ENCODE results near the gene PSMD13.
"Not testable (repeated sequence)": the region's sequence is repeated elsewhere in the genome, so short reads cannot be mapped to it uniquely, and the experiment has no call there.

The PSMD13 gene

DNA sequence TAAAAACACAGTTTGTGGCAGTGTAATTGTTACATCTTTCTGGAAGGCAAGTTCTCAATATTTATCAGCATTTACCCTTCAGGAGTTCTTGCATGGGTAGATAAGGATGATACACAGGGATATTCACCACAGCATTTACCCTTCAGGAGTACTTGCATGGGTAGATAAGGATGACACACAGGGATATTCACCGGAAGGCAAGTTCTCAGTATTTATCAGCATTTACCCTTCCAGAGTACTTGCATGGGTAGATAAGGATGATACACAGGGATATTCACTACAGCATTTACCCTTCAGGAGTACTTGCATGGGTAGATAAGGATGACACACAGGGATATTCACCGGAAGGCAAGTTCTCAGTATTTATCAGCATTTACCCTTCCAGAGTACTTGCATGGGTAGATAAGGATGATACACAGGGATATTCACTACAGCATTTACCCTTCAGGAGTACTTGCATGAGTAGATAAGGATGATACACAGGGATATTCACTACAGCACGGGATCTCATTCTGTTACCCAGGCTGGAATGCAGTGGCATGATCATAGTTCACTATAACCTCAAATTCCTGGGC is 16.0 kb upstream of the PSMD13 start:
- DNase-seq: not testable (repeated sequence)

DNA sequence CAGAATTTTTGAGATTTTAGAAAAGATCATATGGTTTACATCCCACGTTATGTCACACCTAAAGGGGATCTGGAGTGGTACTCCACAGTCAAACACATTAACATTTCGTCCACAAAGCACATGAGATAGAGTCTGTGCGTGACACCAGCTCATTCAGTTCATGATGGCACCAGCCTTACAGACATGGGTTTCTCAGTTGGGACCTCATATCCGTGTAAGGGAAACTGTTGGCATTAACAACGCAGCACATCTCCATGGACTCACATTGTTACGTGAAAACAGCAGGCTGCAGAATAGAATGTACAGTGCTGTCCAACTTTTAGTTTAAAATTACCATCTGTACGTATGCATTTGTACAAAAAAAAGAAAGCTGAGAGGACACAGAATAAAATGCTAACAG is 15.2 kb upstream of the PSMD13 start:
- no peak for DNase-seq

DNA sequence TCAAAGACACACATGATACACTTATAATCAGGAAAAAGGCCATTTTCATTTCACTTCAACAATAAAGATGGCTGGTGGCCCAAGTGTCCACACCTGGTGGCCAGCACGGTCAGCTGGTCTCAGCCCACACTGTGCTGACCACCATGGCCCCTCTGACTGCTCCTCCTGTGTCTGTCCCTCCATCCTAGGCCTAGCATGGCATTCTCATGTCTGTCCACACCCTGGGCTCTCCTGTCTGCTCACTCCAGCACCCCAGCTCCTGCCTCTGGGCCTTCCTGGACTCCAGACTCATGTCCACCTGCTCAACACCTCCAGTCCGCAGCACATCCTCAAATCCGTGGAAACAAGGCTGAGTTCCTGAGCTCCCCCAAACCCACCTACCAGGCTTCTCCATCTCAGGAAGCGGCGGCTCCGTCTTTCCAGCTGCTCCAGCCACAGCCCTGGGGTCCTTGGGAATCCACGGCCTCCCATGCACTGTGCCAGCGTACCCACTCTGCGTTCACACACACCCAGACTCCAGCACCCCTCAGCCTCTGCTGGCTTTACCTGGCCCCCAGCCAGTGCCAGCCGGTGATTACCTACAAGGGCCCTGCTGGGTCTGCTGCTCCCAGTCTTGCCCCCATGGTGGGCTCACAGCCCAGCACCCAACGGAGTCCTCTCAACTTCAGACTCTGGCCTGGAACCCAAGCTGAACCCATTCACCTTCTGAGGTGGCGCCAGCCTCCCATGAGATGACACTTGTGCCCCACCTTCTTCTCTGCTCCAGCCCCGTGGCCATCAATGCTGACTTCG is 14.6 kb upstream of the PSMD13 start:
- no peak for DNase-seq

DNA sequence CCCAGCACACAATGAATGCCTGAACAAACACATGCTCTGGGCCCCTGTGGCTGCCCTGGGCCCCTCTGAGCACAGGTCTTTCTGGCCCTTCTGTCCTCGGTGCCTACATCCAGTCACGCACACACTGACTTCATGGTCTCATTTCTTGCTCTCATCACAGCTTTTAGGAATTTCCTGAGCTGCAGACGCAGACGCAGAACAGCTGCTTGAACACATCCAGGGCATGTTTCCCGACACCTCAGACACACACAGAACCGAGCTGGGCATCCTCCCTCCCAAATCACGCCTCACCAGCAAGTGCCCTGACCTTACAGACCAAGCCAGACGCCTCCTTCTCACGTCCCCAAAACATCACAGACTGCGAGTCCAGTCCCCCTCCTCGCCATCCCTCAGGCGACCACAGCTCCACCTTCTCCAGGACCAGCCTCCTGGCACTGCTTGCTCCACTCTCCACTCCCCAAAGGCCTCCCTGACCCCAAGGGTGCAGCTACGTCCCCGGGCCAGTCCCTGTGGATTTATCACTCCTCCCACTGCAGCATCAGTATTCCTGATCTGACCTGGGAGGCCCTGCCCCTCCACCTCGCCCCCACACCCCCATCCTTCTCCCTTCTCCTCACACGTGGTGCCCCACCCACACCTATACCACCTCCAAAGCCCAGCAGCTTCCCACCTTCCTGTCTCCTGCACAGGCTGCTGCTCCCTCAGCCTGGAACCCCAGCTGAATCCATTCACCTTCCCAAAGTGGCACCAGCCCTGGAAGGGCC is 13.6 kb upstream of the PSMD13 start:
- no peak for DNase-seq

DNA sequence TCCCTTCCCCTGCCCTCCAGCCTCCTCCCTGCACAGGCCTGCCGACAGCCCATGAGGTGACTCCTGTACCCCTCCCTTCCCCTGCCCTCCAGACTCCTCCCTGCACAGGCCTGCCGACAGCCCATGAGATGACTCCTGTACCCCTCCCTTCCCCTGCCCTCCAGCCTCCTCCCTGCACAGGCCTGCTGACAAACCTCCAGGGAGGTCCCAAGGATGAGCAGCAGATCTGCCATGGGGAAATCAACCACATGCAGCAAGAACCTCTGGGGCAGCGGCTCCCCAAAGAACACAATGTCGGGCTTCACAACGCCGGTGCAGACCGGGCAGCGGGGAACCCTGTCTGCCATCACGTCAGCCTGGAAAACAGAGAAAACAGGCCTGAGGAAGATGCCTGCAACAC is 12.9 kb upstream of the PSMD13 start:
- DNase-seq: no peak

DNA sequence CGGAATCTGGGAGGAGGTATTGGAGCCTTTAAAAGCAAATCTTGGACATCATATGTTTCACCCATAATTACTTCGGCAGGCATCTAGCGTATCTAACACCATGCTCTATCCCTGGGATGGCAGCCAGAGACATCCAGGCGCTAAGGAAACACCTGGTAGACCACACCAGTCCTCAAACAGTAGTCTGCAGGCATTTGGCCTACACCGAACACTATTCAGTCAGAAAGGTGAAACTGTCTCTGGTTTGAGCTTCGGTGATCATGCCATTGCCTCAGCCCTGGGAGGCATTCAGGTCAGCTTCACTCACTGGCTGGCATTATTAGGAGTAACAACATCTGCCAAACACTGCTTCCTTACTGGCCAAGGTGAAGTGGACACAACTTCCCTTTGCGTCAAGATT is 12.4 kb upstream of the PSMD13 start:
- no peak for DNase-seq

DNA sequence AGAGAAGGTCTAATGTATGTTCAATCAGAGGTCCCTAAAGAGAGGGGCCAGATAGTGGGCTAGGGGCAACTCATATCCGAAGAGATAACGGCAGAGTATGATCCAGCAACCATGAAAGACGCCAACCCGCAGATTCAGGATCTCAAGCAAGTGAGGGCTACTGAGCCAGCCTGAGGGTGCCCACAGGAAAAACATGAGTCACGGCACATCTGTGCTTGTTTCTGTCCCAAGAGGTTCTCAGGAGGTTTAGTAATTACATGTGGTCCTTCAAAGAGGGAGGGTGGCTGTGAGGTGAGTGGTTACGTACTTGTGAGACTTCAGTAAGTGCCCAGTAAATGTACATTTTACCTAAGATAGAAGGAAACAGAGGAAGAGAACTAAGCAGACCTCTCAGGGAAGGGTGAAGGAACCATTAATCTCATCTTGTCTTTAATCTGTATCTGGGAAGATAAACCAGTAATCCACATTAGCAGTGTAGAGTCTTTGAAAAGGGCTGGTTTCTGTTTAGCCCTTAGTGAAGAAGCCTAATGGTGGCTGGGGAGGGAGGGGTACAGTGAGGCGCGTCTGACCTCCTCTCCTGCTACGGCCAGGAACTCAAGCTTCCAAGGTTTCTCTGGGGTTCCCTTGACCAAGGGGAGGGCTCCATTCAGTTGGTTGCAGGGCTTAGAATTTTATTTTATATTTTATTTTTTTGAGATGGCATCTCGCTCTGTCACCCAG is 10.9 kb upstream of the PSMD13 start:
- no peak for DNase-seq

DNA sequence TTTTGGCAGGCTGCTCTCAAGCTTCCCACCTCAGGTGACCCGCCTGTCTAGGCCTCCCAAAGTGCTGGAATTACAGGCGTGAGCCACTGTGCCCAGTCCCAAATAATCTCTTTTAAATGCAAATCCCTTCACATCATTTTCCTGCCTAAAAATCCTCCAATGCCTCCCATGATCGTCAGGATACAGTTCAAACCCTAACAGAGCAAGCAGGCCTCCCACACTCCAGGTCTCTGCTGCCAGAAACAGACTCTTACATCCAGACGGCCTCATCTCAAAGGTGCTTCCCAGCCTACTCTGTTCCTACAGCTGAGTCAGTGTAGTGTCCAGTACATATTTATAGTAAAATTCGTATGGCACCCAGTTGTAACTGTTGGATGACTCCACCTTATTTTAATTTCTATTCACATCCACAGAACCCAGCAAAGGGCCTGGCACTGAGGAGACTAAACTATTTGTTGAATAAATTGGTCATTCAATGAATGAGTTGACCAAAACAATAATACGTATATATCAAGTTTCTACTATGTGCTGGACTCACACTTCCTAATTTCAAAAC is 8.9 kb upstream of the PSMD13 start:
- no peak for DNase-seq

DNA sequence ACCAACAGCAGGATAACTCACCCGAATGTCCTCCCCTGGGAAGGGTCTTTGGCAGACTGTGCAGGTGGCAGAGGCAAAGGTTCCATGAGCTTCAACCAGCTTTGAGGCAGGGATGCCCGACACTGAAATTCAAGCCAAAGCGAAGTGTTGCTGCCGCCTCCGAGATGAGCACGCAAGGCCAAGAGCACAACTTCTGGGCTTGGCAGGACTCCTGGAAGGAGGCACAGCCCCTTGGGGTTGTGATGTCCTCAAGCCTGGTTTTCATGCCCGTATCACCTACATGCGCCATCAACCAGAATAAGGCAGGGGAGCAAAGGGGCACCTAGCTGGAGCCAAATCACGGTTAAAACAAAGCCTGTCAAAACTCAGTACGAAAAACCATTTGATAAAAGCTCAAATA is 6.3 kb upstream of the PSMD13 start:
- DNase-seq: no peak

DNA sequence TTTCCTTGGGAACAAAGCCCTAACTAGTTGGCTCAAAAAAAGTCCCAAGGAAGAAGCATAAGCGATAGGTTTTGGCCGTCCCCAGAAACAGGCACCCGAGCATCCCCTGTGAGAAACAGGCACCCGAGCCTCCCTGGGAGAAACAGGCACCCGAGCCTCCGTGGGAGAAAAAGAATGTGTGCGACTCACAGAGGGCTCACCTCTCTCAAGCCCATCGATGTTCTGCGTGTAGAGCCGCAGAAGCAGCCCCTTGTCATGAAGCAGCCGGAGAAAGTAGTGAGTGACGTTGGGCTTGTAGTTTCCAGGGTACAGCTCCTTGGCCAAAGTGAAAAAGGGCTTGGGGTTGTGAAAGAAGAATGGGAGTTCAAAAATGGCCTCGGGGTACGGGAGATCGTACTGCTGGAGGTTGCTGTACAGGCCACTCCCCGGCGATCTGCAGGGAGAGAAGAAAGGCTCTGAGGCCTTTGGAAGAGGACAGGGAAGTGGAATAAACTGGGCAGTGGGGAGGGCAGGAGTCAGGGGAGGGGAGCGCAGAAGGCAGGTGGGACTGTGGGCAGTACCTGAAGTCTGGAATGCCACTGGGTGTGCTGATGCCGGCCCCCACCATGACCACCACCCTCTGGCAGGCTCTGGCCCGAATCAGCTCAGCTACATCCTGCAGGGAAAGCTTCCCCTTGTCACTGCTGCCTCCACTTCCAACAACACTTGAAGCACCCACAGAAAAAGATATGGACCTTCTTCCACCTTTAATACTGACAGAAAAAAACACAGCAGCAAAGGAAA is 3.8 kb upstream of the PSMD13 start:
- no peak for DNase-seq

DNA sequence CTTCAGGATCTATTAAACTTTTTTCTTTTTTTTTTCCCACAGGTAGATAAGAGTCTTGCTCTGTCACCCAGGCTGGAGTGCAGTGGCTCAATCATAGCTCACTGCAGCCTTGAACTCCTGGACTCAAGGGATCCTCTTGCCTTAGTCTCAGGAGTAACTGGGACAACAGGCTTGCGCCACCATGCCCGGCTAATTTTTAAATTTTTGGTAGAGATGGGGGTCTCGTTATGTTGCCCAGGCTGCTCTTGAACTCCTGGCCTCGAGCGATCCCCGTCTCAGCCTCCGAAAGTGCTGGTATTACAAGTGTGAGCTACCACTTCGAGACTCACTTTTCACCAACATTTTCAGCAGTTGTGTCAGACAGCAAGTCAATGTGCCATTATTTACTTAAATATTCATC is 1.6 kb upstream of the PSMD13 start:
- no peak for DNase-seq

DNA sequence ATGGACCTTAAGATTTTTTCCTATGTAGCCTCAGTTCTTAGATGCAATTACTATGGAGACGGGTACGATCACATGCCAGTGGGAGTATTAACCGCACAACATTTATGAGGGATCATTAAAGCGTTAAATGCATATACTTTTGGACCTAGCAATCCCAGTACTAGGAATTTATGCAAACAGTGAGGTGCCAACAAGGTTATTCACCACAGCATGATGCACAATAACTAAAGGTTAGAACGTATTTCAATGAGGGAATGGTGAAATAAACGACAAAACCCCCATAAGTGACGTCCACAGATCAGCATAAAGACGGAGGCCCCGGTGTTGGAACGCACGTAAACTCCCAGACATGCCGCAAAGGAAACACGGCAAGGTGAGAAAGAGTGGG is 1.2 kb upstream of the PSMD13 start:
- DNase-seq: peak in 1 of 2 donors; percentile 63

DNA sequence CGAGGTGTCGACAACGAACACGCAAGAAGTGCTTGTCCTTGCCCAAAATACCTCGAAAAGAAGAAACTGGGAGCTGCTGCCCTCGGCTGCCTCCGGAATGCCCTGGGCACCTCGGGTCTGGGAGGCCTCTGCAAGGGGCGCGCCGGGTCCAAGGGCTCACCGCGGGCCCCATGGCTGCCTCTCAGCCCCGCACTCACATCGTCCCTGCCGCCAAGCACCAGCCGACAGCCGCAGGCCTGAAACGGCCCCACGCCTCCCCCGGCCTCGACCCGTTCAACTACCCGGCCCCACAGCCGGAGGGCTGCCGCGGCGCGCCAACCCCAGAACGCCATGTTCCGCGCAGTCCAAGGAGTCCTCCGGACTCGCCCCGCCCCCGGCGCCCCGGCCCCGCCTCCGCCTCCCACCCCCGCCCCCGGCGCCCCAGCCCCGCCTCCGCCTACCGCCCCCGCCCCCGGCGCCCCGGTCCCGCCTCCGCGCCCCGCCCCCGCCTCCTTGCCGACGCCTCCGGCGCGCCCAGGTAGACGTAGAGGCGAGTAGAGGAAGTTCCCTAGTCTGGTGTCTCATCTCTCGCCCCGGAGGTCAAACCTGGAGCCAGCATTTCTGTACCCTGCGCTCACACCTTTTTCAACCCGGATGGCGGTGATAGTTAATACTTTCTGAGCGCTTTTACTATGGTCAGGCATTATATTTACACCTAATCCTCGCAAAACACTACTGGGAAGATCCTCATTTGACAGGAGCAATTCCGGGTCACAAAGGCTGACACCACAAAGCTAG is 591 bp upstream of the PSMD13 start, which contains the start of gene SIRT3:
Gene SIRT3 (minus strand): TSS at position 346 of the 777 bp plus-strand sequence. CDS start 14 bp downstream, at position 332.
- DNase-seq: peak; percentile 90

DNA sequence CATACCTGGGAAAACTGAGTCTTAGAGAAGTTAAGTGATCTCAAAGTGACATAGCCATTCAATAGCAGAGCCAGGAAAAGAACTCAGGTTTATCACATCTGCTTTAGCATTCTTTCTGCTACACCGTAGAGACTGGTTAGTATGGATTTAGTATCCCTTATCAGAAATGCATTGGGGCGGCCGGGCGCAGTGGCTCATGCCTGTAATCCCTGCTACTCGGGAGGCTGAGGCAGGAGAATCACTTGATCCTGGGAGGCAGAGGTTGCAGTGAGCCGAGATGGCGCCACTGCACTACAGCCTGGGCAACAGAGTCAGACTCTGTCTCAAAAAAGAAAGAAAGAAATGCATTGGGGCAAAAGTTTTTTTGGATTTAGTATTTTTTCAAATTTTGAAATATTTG is 1.6 kb downstream of the PSMD13 start:
- DNase-seq: not testable (repeated sequence)

DNA sequence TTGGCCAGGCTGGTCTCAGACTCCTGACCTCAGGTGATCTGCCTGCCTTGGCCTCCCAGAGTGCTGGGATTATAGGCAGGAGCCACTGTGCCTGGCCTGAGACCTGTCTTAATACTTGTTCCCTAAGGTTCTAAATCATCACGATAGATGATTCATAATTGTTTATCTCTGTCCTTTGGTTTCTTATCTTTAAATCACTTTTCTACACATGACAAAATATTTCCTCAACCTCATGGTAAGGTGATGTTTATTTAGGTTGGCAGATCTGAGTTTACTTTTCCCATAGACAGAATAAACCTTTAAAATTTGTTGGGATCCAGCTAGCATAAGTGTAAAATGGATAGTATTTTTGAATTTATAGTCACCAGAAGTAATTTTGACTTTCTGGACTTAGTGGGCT is 3.5 kb downstream of the PSMD13 start:
- DNase-seq: no peak

DNA sequence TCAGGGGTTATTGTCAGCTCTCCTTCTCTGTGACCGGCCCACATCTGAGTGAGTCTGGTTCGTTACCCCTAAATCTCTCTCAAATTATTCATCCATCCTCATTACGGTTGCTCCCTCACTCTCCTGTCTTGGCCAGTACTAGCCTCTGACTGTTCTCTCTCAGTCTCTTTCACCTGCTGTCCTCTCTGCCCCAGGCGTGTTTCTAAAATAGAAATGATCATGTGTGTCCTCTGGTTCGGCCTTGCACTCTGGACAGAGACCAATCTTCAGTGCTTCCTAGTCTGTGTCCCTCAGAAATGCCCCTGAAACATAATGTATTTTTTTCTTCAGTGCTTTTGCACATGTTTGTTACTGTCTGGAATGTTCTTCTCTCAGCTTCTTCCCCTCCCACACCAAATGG is 4.9 kb downstream of the PSMD13 start:
- DNase-seq: no peak

DNA sequence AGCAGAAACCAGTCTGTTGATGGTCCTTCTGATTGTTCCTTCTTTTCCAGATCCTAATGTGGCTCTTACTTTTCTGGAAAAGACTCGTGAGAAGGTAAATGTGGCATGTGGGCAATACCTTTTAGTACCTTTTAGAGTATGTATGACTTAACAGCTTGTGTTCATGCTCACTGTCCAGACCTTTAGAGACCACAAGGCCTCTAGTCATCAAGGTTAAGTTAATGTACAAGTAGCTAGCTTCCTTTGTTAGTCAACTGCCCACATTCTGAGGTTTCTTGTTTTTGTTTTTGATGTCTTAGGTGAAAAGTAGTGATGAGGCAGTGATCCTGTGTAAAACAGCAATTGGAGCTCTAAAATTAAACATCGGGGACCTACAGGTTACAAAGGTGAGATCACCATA is 7.6 kb downstream of the PSMD13 start:
- DNase-seq: no peak

DNA sequence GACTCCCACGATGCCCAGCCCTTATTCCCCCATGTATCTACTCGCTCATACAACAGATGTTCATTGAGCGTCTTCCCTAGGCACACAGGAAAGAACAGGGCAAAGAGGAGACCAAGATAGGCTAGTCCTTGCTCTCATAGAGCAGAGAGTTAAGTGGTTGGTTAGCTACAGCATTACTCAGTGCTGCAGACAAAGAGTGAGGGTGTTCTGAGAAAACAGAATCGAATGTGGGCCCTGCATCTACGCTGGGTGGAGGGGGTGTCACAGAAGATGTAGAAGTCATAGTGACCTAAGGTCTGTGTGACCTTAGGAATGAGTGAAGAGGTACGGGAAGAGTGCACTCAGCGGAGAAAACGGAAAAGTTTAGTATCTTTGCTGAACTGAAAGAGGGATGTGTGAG is 12.3 kb downstream of the PSMD13 start:
- DNase-seq: no peak

DNA sequence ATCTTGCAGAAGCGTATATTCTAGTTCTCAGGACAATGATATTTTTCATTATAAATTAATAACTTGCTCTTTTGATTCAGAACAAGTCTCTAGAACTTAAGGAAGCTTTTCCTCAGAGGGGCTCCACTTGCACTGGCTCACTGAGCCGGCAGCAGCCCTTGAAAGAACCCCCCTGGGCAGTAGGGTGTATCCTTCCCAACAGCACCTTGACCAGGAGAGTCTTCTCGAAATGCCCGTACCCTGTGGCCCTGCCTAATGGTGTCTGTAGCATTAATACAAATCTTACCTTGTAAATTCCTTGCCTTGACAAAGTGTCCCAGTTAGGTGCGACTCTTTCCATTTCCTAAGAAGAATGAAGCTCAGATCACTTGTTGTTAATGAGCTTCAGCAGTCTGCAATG is 13.5 kb downstream of the PSMD13 start:
- DNase-seq: no peak

DNA sequence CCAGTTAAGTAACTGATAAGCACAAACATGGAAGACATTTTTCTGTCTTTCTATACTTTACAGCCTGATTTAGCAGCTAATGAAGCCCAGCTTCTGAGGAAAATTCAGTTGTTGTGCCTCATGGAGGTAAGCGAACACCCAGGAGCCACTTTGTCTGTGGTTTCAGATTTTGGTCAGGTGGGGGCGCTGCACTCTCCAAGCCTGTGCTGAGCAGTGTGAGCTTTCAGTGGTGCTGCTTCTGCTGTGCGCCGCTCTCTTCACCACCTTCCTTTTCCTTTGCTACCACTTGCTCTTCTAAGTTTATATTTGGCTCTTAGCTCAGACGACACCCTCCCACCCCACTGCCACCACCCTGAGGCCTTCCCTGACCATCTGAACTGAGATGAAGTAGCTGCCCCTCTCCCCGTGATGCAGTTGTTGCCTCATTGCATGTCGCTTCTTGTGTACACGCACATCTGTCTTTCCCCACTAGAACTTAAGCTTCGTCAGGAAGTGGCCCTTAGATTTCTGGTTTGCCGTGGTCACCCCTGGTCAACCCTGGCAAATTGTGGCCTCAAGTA is 14.0 kb downstream of the PSMD13 start:
- peak; percentile 80 to 85 for DNase-seq

DNA sequence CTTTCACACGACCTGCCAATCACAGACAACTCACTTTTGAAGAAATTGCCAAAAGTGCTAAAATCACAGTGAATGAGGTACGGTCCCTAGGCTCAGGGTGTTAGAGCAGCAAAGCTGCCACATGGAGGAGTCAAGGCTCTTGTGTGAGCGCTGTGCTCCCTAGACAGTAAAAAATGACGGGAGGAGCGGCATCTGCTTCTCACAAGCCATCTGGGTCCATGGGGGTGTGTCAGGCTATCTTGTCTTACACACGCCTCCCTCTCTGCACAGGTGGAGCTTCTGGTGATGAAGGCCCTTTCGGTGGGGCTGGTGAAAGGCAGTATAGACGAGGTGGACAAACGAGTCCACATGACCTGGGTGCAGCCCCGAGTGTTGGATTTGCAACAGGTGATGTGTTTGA is 14.8 kb downstream of the PSMD13 start:
- DNase-seq: no peak

All from CD4-positive, alpha-beta T cell treated with Interleukin-1 beta for 1 hour (primary cell).